Activated T-cell treated with anti-CD3 and anti-CD28 coated beads, Interleukin-2, amount 50 U/mL, for 48 hours (primary cell): Measurements from ENCODE around the gene PDCD10.

Experiments used
- DNase-seq, 2 experiments: peaks; one replicate each; pipeline ENCODE4 v3.0.0-alpha.2; 2020

The PDCD10 gene

DNA sequence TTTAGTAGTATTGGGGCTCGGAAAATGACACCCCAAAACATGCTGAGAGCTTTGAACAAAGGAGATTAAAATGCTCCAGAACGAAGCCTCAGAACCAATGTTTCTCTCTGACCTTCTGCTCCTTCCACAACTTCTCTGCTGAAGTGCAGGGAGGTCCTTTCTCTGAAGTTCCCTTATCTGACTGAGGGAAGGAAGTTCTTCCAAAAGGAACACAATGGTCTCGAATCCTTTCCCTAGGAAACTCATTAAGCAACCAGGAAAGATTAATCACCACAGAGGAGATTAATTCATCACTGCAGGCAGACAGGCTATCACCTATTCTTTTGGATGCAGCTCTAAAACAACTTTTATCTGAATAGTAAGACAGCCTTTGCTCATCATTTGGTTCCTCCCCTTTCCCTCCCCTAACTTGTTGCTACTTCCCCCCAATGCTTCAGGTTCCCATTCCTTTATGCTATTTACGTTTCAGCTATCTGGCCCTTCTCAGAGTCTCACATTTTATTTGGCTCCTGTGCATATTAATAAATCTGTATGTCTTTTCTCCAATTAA lies 62.7 kb downstream of the PDCD10 start:
- DNase-seq, result no peak

DNA sequence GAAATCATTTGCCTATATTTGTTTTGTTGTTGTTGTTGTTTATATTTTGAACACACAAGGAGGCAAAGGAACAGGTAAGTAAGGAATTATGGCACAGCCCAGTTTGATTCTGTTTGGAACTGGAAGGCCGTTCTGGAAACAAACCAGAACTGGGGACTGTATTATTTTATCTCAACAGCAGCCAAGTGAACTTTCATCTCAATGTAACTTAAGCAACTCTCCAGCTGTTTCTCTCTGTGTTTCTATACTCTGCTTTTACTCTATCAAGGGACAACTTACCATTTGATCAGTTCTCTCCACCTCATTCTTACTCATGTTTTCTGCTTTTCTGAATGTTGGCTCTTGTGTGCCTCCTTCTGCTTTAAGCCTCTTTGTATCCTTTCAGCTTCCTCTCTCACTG lies 65.0 kb downstream of the PDCD10 start:
- no peak for DNase-seq

DNA sequence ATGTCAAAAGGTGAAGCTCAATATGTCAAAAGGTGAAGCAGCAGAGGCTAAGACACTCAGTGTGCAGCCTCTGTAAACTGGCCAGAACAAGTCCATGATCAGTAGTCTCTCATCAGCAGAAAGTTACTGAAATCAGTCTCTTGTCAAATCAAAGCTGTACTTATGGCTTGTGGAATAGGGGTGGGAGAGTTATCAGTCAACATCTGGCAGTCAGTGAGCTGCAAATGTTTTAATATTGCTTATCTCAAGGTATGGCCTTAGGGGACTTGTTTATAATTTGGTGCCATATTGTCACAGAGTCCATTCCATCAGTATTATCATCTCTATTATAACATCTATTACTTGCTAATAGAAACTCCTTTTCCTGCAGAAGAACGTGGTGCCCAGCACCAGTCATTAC lies 66.0 kb downstream of the PDCD10 start:
- no peak for DNase-seq

DNA sequence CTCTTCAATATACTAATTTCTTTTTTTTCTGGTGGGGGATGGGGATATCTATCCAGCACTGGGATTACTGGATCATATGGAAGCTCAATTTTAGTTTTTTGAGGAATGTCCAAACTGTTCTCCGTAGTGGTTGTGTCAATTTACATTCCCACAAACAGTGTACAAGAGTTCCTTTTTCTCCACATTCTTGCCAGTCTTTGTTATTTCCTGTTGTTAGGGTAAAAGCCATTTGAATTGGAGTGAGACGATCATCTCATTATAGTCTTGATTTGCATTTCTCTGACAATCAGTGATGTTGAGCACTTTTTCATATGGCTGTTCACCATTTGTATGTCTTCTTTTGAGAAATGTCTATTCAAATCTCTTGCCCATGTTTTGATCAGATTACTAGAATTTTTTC lies 68.1 kb downstream of the PDCD10 start:
- DNase-seq, result no peak

DNA sequence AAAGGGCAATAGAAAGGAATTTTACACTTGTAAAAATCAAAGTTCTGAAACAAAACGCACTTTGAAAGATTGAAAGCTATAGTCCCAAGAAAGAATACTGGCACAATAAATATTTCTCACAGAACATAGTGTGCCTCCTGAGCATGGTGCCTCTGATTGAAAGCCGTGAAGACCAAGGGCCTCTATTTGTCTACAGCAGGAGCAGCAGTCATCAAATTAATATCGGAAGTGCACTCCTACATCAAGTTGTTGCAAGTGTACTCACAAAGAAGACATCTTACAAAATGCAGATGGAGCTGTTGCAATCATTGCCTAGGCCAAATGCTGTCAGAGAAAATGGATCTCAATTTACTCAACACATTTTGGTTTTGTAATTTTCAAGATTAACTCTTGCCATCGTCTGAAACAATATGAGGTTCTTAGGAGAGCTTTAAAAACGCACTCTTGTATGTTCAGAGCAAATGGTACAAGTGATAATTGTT lies 71.7 kb downstream of the PDCD10 start:
- no peak for DNase-seq

DNA sequence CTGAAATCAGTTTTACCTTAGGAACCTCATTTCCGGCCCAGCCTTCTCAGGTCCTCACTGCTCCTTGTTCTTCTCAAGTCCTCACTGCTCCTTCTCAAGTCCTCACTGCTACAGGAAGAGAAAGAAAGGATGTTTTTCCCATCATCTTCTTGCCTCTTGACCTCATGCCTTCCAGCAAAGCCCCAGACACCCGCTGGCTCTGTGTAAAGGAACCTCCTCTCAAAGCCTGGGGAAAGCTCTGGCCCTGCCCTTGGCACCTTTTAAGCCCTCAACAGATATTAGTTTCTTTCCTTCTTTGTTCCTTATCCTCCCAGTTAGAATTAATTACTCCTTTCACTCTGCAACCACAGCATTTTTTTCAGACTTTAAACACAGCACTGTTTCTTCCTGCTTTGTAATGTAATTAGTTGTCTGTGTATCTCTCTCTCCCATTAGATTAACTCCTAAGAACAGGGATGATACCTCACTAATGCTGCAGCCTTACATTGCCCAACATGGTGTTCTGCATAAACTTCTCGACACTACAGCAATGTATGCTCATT lies 76.9 kb downstream of the PDCD10 start:
- no peak for DNase-seq

DNA sequence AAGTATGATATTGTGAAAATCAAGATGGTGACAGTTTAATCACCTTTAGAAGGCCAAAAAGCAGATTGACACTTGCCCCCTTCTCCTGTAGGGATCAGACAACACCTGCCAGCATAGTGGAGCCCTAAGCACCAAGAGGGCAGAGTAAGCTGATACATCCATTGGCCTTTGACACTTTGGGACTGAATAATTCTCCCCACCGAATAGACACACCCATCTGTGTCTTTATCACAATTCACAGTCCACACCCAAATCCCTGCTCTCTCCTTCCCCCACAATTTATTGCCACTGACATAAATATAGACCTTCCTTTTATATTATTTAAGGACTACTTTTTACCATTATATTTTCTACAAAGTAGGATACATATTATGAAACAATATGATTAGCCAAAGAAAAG lies 77.9 kb downstream of the PDCD10 start:
- no peak for DNase-seq

DNA sequence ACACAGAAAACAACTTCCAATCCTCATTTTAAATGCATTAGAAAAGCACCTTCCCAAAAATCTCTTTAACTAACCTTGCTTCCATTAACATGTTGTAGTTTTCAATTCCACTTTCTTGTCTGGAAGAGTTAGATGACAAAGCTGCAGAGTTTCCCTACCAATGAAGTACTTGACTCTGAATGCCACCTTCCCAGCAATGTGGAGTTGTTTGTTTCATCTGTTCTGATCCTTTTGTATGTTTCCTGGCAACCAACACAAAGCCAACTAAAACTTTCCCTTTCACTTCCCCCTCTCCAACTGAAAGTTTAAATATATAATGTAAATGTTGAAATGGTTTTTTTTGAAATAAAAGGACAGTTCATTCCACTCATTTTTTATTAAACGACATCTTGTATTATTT lies 80.9 kb downstream of the PDCD10 start, which contains the start of gene WDR49:
Gene WDR49 (minus strand): TSS at position 183 of the 400 bp plus-strand sequence. CDS start 517 bp downstream, outside the sequence.
- no peak for DNase-seq

DNA sequence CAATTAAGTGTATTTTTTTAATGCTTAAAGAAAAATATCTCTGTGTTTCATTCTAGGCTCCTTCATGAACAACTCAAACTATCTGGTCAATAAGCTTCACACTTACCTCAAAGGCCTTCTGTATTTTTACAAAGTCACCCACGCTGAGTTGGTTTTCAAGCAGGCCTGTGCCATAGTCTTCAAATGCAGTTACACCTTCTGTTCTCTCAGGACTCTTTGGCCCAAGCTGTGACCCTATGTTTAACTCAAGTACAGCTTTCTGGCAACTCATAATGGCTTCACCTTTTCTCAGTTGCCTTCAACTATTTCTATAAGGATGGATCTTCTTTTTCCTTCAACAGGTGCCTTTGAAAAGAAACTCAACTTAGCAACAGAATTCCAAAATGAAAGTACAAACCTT lies 81.5 kb downstream of the PDCD10 start:
- no peak for DNase-seq

DNA sequence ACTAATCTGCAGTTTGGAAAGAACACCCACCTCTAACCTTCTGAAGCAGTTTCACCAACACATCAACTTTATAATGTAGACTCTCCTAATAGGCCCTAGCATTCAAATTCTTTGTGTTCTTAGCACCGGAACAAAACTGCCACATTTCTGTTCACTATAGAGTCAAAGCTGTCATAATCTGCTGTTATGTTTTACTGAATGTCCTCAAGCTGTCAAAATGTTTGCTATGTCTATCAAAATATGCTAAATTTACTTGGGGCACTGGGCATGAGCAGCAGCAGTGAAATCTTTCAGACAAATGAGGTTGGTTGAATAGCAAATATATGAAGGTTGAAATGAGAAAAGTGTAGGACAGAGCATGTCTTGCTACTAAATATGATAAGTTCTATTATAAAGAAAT lies 82.9 kb downstream of the PDCD10 start:
- no peak for DNase-seq

DNA sequence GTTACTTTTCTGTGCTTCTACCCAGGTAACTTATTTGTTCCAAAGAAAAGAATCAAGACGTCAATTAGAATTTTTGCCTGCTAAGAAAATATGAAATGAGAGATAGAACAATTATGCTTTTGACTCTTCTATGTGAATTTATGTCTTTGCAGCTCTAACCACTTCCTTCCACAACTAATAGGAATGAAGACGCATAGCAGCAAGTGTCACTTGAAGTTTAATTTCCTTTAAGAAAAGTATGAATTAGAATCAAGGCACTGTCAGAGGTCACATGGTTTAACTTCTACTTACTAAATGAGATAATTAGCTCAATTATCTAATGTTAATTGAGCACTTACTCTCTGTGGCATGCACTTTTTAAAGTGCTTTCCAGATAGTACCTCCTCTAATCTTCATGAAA lies 84.2 kb downstream of the PDCD10 start:
- DNase-seq, result no peak

DNA sequence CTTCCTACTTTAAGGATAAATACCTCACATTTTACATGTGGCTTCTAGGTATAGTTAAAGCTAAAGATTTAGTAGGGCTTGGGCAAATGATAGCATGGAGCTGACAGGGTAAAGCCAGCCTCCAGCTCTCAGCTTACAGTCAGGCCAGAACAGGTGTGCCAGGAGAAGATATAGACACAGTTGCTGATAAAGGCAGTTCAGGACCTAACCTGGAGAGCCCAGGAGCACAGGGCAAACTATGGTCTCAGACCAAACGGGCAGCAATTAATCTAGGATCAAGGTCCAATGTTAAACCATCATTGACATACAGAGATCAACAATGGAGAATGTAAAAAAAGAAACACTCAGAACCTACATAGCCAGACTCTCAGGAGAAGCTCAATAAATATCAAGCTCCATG lies 84.9 kb downstream of the PDCD10 start:
- no peak for DNase-seq

DNA sequence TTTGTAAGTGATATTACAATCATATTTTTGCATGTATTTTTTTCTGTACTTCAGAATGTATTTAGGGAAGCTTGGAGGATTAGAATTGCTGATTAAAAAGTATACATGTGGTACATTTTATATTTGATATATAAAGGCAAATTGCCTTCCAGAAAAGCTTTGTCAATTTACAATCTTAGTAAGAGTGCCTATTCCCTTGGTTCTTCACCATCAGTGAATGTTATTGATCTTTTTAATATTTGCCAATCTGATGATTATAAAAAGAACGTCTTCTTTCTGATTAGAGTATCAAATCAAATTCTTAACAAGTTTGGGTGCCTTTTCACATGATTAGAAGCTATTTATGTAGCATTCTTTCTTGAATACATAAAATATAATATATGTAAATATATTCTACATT lies 90.1 kb downstream of the PDCD10 start:
- no peak for DNase-seq
